Coronary artery (tissue), 2 donors: Measurements from ENCODE around the gene MDGA2.

Experiments used
- DNase-seq: peaks from one replicate; pipeline ENCODE4 v3.0.0-alpha.2; 2017; ENCODE audit warnings: low spot score
- H3K27ac ChIP-seq, 2 donors: fragments of 200-600 bp; sonication (generic); one replicate each; pipeline ENCODE4 v1.5.1; 2016 to 2019
- H3K4me3 ChIP-seq: fragments of 200-600 bp; sonication (generic); 2 replicates; pipeline ENCODE4 v1.5.1; 2016; ENCODE audit warnings: mild to moderate bottlenecking, moderate library complexity
- TF ChIP-seq, protein P1 (sequence below): fragments of 200-600 bp; sonication (generic); IDR thresholded peaks from one replicate; pipeline ENCODE4 v1.5.1; 2019; ENCODE audit warnings: antibody characterized with exemption

MDGA2 gene

GRCh38 chr14:46840944-46841720 is 834.3 kb downstream of the MDGA2 start:
- TF ChIP-seq, protein P1, sequence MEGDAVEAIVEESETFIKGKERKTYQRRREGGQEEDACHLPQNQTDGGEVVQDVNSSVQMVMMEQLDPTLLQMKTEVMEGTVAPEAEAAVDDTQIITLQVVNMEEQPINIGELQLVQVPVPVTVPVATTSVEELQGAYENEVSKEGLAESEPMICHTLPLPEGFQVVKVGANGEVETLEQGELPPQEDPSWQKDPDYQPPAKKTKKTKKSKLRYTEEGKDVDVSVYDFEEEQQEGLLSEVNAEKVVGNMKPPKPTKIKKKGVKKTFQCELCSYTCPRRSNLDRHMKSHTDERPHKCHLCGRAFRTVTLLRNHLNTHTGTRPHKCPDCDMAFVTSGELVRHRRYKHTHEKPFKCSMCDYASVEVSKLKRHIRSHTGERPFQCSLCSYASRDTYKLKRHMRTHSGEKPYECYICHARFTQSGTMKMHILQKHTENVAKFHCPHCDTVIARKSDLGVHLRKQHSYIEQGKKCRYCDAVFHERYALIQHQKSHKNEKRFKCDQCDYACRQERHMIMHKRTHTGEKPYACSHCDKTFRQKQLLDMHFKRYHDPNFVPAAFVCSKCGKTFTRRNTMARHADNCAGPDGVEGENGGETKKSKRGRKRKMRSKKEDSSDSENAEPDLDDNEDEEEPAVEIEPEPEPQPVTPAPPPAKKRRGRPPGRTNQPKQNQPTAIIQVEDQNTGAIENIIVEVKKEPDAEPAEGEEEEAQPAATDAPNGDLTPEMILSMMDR: no peak
- H3K4me3 ChIP-seq: no peak overlapping the region
- H3K27ac ChIP-seq: no peak overlapping the region
- no peak for DNase-seq

DNA sequence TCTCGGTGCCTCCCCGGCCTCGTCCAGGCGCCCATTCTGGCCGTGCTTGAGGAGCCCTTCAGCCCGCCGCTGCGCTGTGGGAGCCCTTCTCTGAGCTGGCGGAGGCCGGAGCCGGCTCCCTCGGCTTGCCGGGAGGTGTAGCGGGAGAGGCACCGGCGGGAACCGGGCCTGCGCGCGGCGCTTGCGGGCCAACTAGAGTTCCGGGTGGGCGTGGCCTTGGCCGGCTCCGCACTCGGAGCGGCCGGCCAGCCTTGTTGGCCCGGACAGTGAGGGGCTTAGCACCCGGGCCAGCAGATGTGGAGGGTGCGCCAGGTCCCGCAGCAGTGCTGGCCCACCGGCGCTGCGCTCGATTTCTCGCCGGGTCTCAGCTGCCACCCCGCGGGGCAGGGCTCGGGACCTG is 855.1 kb downstream of the MDGA2 start:
- TF ChIP-seq, protein P1: no peak
- Histone ChIP-seq H3K27ac (no peak overlapping the region), H3K4me3 (no peak overlapping the region)
- DNase-seq: no peak

DNA sequence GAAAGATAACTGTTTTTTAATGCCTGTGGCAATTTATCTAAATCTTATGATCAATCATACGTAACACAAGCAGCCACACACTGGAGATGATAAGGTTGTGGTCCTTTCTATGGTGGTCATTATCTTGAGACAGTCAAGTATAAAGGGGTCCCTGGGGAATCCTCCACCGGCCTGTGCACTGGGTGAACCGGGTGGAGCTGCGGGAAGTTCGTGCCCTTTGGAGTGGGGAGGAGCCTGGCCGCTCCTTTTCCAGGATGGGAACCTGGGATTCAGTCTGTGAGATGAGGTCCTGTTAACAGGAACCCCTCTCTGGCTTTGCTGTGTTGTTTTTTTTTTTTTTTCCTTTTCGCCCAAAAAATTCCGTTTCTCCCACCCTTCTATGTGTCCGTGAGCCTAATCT is 856.3 kb downstream of the MDGA2 start:
- TF ChIP-seq, protein P1: no peak
- Histone ChIP-seq H3K27ac (no peak overlapping the region), H3K4me3 (no peak overlapping the region)
- no peak for DNase-seq

- TF ChIP-seq, protein P1: no peak
- Histone ChIP-seq H3K27ac (no peak overlapping the region), H3K4me3 (no peak overlapping the region)
- no peak for DNase-seq
Observed at GRCh38 chr14:46818147-46818546, 857.3 kb downstream of the MDGA2 start.

GRCh38 chr14:46793144-46793543 is 882.3 kb downstream of the MDGA2 start:
- TF ChIP-seq, protein P1: no peak
- Histone ChIP-seq H3K4me3 (no peak overlapping the region), H3K27ac (no peak overlapping the region)
- DNase-seq: no peak
